NCI-H1092 (cell line): ENCODE results near the gene PDCL3.

Experiments
- DNase-seq: peaks from one replicate; lab custom pipeline; 2025; lab: John Stamatoyannopoulos, UW

Gene PDCL3

DNA sequence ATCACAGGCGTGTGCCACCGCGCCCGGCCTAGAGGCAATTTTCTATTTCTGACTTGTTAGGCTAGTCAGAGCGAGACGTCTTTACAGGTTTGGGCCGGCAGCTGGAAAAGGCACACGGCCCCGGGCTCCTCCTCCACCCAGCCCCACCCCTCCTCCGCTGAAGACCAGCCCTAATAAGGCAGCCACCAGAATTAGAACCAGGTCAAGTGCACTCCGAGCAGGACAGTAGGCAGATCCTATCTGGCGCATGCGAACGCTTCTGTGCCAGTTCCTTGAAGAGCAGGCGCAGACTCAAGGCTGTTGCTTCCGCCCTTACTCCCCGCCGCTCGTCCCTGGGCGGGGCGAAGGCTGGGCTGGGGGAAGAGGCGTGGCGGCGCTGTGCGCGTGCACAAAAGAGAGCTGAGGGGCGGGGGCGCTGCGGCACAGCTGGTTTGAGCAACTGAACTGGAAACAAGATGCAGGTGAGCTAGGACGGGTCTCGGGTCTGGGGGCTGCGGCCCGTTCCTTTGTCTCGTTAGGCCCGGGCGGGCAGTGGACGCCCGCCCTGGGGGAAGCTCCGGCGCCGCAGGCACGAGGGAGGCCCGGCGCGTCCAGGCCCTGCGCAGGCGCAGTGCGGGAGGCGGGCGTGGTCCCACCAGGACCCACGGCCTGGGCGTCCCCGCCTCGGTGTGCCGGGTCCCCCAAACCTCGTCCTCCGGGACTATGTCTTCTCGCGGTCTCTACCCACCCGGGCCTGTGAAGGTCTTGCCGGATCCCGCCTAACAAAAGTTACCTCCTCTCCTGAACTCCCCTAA, at the start of gene PDCL3:
PDCL3 (plus strand) TSS at position 381 of the 794 bp plus-strand sequence; CDS start at position 456, 75 bp downstream.
- DNase-seq, result peak; percentile 95

- no peak for DNase-seq
Measured at GRCh38 chr2:100513650-100514049, 49.1 kb upstream of the PDCL3 start.

DNA sequence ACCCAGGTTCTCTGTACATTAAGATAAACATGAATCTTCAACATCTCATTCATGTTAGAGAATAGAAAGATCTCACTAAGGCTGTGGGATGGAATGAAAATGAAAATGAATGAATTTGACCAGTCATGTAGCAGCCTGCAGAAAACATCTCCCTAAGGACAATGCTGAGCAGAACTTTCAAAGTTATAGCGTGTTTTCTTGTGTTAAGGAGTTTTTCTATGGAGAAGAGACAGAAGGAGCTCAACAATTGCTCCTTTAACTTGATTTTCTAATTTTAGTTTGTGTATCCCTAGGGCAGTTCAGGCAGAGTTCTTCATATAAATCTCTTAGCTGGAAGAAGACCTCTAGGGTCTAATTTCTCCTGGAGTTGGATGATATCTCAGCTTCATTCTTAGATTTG, 45.2 kb upstream of the PDCL3 start:
- DNase-seq, result no peak

GRCh38 chr2:100518801-100519200, 44.0 kb upstream of the PDCL3 start:
- DNase-seq, result no peak

GRCh38 chr2:100520224-100520623, 42.6 kb upstream of the PDCL3 start:
- no peak for DNase-seq

DNA sequence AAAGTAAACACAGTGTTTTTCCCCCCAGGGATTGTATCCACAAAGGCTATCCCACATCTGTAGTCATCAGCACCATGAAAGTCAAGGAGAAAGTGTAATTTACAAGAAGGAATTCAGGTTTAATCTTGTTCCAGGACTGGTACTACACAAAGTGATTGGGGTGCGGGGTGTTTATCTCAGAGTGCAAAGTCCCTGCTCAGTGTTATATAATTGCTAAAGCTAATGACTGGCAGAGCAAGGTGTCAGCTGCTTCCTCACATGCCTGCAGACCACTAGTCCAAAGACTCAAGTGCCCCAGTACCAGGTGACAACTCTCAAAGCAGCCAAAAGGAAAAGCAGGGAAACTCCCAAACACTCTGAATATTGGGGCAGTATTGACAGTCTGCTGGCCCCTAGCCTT, 40.4 kb upstream of the PDCL3 start:
- DNase-seq, result no peak

DNA sequence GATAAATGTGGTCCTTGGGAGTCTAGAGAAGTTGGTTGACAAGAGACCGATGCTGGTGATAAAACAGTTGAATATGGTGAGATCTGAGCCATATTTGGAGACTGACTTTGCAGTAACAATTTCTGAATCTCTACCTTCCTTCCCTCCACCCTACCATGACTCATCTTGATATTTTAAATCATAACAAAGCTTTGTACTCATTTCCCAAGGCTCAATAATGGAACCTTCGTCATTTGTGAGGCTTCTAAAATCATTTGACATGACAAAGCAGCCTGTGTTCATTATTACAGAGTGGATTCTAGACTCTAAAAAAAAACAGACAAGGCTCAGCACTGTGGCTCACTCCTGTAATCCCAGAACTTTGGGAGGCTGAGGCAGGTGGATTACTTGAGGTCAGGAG, 38.5 kb upstream of the PDCL3 start:
- DNase-seq, result no peak

- no peak for DNase-seq
Measured at GRCh38 chr2:100526868-100527267, 35.9 kb upstream of the PDCL3 start.

- no peak for DNase-seq
Measured at GRCh38 chr2:100527440-100528015, 35.3 kb upstream of the PDCL3 start.

GRCh38 chr2:100529176-100529575, 33.6 kb upstream of the PDCL3 start:
- DNase-seq, result no peak

GRCh38 chr2:100529900-100530299, 32.9 kb upstream of the PDCL3 start:
- no peak for DNase-seq

DNA sequence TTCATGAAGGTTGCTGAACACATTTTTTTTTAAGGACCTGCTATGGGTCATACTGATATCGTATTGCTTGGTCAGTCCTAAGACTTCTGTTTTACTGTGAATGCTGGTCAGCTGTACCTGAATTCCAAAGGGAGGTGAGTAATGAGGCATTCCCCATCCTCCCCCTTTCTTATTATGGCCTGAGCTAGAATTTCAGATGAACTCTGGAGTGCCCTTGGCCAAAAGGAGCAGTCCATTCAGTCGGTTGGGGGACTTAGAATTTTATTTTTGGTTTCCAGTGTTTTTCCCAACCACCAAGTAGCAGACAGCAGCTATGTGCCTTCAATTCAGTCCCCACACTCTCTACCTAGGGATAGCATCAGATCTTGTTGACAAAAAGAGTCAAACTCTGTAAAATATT, 26.9 kb upstream of the PDCL3 start:
- no peak for DNase-seq

DNA sequence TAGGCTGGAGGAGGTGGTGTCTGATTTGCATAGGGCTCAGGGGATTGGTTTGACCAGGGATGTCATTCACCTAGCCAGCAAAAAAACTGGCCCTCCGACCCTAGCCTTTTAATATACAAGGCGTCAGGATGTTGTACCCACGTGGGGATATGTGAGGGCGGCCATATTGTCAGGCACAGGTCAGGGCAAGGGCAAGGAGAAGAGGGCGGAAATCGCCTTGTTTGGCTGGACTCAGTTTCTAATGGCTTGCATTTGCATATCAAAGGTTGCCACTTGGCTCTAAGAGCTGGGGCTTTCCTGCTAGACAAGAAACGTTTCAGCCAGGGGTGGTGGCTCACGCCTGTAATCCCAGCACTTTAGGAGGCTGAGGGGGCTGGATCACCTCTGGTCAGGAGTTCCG, 24.9 kb upstream of the PDCL3 start:
- DNase-seq, result no peak

- no peak for DNase-seq
Measured at GRCh38 chr2:100539221-100539620, 23.6 kb upstream of the PDCL3 start.

- DNase-seq, result no peak
Measured at GRCh38 chr2:100541404-100541803, 21.4 kb upstream of the PDCL3 start.

GRCh38 chr2:100542418-100542817, 20.4 kb upstream of the PDCL3 start:
- no peak for DNase-seq

GRCh38 chr2:100544911-100545596, 17.7 kb upstream of the PDCL3 start:
- no peak for DNase-seq

DNA sequence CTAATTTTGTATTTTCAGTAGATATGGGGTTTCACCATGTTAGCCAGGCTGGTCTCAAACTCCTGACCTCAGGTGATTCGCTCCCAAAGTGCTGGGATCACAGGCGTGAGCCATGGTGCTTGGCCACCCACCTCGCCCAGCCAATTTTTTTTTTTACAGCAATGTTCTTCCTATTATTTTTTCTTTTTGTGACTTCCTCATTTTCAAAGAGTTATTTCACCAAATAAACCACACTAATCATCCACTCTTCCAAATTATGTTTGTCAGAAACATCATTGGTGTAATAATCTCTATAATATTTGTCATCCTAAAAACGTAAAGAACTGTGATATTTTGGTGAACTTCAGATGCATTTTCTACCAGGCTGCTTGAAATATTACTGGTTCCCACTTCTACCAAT, 16.3 kb upstream of the PDCL3 start:
- DNase-seq, result no peak

- no peak for DNase-seq
Measured at GRCh38 chr2:100548771-100549170, 14.0 kb upstream of the PDCL3 start.

GRCh38 chr2:100551303-100551702, 11.5 kb upstream of the PDCL3 start:
- no peak for DNase-seq

GRCh38 chr2:100554798-100555407, 7.9 kb upstream of the PDCL3 start:
- no peak for DNase-seq

- no peak for DNase-seq
Measured at GRCh38 chr2:100556746-100557145, 6.0 kb upstream of the PDCL3 start.
